Measurements from ENCODE around the gene RFK. TPM values are rescaled to one million over a fixed set of nuclear protein-coding genes. Genes with fewer than 3 reads are reported as not detected.

The RFK gene
- 22.0 and 22.3 TPM in 2 replicates for total RNA-seq

GRCh38 chr9:76394195-76394959 is at the start of gene RFK:
Gene RFK, minus strand, starts transcription at chr9:76394426. Its CDS starts 255 bp downstream, at chr9:76394171.

Other genes with a start within 250 kb of the RFK start
- gene GCNT1, start 64.8 kb upstream of the RFK start, total RNA-seq, result 33.5 and 47.5 TPM in 2 replicates